ENCODE results near the gene RNF181. TPM values are rescaled to one million over a fixed set of nuclear protein-coding genes. Genes with fewer than 3 reads are reported as not detected.
A peak's percentile ranks its signal among the peaks of the same experiment; 100 is the strongest.

Gene RNF181
- total and polyA plus RNA-seq, 2 of the 13 experiments (the other 11 are each of a cell fraction or from before 2014, with no cell fraction given), result 224 to 578 TPM

DNA sequence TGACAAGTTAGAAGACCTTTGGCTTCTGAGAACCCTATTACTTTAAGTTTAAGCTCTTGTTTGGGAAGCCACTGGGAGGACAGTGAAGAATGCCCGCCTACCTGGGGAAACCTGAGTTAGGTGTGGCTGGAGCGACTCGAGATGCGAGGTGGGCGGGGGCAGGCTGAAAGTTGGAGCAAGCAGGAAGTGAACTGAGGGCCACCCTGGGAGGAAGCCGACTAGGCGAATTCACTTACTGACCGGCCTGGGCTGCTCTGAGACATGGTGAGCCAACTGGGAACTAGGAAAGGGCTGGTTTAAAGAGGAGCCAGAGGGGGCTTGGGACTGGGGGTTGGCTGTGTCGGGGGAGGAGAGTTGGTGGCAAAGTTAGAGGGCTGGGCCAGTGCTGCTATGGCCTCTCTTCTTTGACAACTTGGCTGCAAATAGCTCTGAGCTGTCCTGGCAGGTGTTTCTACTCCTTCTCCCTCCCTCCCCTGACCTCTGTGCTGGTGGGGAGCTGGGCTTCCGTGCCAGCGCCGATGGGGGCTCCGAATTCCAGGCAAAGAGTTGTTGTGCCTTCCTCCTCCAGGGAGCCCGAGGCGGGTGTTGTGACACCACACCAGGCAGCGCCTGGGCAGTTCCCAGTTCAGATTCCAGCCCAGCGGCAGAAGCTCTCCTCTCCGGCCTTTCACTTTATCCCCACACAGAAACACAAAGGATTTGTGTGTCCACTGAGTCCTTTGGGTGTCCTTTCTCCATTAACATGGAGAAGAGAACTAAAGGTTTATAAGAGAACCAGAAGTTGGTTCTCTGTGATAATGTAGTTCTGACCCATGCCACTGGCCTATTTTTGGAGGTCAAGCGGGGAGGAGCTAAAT is 17.9 kb upstream of the RNF181 start, which contains the start of gene VAMP8 (continued):
- TF ChIP-seq, protein P1, sequence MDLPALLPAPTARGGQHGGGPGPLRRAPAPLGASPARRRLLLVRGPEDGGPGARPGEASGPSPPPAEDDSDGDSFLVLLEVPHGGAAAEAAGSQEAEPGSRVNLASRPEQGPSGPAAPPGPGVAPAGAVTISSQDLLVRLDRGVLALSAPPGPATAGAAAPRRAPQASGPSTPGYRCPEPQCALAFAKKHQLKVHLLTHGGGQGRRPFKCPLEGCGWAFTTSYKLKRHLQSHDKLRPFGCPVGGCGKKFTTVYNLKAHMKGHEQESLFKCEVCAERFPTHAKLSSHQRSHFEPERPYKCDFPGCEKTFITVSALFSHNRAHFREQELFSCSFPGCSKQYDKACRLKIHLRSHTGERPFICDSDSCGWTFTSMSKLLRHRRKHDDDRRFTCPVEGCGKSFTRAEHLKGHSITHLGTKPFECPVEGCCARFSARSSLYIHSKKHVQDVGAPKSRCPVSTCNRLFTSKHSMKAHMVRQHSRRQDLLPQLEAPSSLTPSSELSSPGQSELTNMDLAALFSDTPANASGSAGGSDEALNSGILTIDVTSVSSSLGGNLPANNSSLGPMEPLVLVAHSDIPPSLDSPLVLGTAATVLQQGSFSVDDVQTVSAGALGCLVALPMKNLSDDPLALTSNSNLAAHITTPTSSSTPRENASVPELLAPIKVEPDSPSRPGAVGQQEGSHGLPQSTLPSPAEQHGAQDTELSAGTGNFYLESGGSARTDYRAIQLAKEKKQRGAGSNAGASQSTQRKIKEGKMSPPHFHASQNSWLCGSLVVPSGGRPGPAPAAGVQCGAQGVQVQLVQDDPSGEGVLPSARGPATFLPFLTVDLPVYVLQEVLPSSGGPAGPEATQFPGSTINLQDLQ (CRISPR knock-in tag; IDR thresholded peaks at IDR 0.05), result no peak
- TF ChIP-seq ZNF33B (CRISPR knock-in tag; IDR thresholded peaks at IDR 0.05) (no peak), SP4 (CRISPR knock-in tag; IDR thresholded peaks at IDR 0.05) (peak; percentile 46; the same call in 1 of the 2 replicates), ZNF44 (CRISPR knock-in tag; IDR thresholded peaks at IDR 0.05) (no peak; the same call in 1 of the 2 replicates), MAZ (IDR thresholded peaks at IDR 0.05; ENCODE audit: borderline replicate concordance, low read depth, low read length) (0 out of 2 replicates have a peak, but pooled peaks have one; percentile 18), MAZ (CRISPR knock-in tag; IDR thresholded peaks at IDR 0.05; ENCODE audit: low read depth) (no peak), ZNF496 (CRISPR knock-in tag; IDR thresholded peaks at IDR 0.05; ENCODE audit: insufficient replicate concordance) (no peak), SMAD3 (CRISPR knock-in tag; IDR thresholded peaks at IDR 0.05) (no peak), SMAD9 (CRISPR knock-in tag; IDR thresholded peaks at IDR 0.05) (no peak), ZNF205 (CRISPR knock-in tag; IDR thresholded peaks at IDR 0.05) (peak; percentile 88), THYN1 (CRISPR knock-in tag; IDR thresholded peaks at IDR 0.05; ENCODE audit: borderline replicate concordance, low read depth) (no peak), CAMTA2 (CRISPR knock-in tag; IDR thresholded peaks at IDR 0.05; ENCODE audit: borderline replicate concordance) (no peak), NKX3-1 (CRISPR knock-in tag; IDR thresholded peaks at IDR 0.05) (no peak)
- TF ChIP-seq, protein P2, sequence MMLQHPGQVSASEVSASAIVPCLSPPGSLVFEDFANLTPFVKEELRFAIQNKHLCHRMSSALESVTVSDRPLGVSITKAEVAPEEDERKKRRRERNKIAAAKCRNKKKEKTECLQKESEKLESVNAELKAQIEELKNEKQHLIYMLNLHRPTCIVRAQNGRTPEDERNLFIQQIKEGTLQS (CRISPR knock-in tag; IDR thresholded peaks at IDR 0.05), result no peak
- TF ChIP-seq, protein P3, sequence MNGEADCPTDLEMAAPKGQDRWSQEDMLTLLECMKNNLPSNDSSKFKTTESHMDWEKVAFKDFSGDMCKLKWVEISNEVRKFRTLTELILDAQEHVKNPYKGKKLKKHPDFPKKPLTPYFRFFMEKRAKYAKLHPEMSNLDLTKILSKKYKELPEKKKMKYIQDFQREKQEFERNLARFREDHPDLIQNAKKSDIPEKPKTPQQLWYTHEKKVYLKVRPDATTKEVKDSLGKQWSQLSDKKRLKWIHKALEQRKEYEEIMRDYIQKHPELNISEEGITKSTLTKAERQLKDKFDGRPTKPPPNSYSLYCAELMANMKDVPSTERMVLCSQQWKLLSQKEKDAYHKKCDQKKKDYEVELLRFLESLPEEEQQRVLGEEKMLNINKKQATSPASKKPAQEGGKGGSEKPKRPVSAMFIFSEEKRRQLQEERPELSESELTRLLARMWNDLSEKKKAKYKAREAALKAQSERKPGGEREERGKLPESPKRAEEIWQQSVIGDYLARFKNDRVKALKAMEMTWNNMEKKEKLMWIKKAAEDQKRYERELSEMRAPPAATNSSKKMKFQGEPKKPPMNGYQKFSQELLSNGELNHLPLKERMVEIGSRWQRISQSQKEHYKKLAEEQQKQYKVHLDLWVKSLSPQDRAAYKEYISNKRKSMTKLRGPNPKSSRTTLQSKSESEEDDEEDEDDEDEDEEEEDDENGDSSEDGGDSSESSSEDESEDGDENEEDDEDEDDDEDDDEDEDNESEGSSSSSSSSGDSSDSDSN (CRISPR knock-in tag; IDR thresholded peaks at IDR 0.05), result peak; percentile 84
- TF ChIP-seq, protein P4, sequence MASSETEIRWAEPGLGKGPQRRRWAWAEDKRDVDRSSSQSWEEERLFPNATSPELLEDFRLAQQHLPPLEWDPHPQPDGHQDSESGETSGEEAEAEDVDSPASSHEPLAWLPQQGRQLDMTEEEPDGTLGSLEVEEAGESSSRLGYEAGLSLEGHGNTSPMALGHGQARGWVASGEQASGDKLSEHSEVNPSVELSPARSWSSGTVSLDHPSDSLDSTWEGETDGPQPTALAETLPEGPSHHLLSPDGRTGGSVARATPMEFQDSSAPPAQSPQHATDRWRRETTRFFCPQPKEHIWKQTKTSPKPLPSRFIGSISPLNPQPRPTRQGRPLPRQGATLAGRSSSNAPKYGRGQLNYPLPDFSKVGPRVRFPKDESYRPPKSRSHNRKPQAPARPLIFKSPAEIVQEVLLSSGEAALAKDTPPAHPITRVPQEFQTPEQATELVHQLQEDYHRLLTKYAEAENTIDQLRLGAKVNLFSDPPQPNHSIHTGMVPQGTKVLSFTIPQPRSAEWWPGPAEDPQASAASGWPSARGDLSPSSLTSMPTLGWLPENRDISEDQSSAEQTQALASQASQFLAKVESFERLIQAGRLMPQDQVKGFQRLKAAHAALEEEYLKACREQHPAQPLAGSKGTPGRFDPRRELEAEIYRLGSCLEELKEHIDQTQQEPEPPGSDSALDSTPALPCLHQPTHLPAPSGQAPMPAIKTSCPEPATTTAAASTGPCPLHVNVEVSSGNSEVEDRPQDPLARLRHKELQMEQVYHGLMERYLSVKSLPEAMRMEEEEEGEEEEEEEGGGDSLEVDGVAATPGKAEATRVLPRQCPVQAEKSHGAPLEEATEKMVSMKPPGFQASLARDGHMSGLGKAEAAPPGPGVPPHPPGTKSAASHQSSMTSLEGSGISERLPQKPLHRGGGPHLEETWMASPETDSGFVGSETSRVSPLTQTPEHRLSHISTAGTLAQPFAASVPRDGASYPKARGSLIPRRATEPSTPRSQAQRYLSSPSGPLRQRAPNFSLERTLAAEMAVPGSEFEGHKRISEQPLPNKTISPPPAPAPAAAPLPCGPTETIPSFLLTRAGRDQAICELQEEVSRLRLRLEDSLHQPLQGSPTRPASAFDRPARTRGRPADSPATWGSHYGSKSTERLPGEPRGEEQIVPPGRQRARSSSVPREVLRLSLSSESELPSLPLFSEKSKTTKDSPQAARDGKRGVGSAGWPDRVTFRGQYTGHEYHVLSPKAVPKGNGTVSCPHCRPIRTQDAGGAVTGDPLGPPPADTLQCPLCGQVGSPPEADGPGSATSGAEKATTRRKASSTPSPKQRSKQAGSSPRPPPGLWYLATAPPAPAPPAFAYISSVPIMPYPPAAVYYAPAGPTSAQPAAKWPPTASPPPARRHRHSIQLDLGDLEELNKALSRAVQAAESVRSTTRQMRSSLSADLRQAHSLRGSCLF (CRISPR knock-in tag; IDR thresholded peaks at IDR 0.05; ENCODE audit: borderline replicate concordance), result no peak
- TF ChIP-seq, protein P5, sequence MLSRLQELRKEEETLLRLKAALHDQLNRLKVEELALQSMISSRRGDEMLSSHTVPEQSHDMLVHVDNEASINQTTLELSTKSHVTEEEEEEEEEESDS (CRISPR knock-in tag; IDR thresholded peaks at IDR 0.05; ENCODE audit: borderline replicate concordance), result peak; percentile 41; the same call in 1 of the 2 replicates
